ENCODE measurements around the gene VWA8. TPM values are rescaled to one million over a fixed set of nuclear protein-coding genes. Genes with fewer than 3 reads are reported as not detected.

Gene VWA8
- total RNA-seq, 1 experiment from 2014 or later, result 22.6 TPM

GRCh38 chr13:41710771-41711170 lies 250.1 kb downstream of the VWA8 start:
- Histone ChIP-seq H3K9ac (ENCODE audit: low read length) (no peak overlapping the region), H3K27ac (ENCODE audit: low read depth, low read length) (no peak overlapping the region), H3K79me2 (ENCODE audit: insufficient read depth, low read length) (no peaks in the 10 kb centered on the region), H3K4me3 (replicated peaks in 1 of 2; ENCODE audit: low read depth in 1 of 2, low read length in 2 of 2) (no peak overlapping the region), H4K20me1 (ENCODE audit: insufficient read depth) (no peaks in the 10 kb centered on the region), H3K4me1 (ENCODE audit: control insufficient read depth in 1 of 2, insufficient read depth in 2 of 2, low read length in 2 of 2) (no peaks in the 10 kb centered on the region), H3K36me3 (ENCODE audit: control insufficient read depth in 1 of 2, insufficient read depth in 2 of 2, low read length in 2 of 2) (no peaks in the 10 kb centered on the region), H2AFZ (ENCODE audit: low read depth, low read length, poor library complexity, severe bottlenecking) (no peak overlapping the region), H3K4me2 (ENCODE audit: low read length) (no peak overlapping the region), H3K27me3 (ENCODE audit: insufficient read depth, low read length) (no peaks in the 10 kb centered on the region), H3K9me3 (ENCODE audit: control insufficient read depth in 1 of 2, insufficient read depth in 1 of 2, low read depth in 1 of 2, low read length in 2 of 2) (no peaks in the 10 kb centered on the region), H3K9me2 (ENCODE audit: insufficient read depth) (no peaks in the 10 kb centered on the region)
- RAD21 ChIA-PET (ENCODE audit: low non-redundant PET in 1 of 2, low total read pairs in 2 of 2, uncharacterized antibody in 2 of 2, unreplicated experiment in 2 of 2), result no interaction called here
- intact Hi-C loops (cut with micrococcal nuclease), result no loop called here
- BruUV-seq (replicated peaks), result no TSS peak
- ATAC-seq (no peak), DNase-seq (ENCODE audit: low read depth, low spot score) (no peak)
- POLR2A ChIA-PET, result no interaction called here
- CTCF ChIA-PET, result no interaction called here
- TF ChIP-seq JUND (IDR thresholded peaks at IDR 0.05) (no peak), POLR2AphosphoS5 (IDR thresholded peaks at IDR 0.05; ENCODE audit: low read depth, low read length) (no peak), YY1 (IDR thresholded peaks at IDR 0.05; ENCODE audit: extremely low read depth, insufficient replicate concordance, low read depth, low read length) (no peak), ATF3 (IDR thresholded peaks at IDR 0.05) (no peak), CEBPB (IDR thresholded peaks at IDR 0.05; ENCODE audit: low read depth) (no peak), ZFX (IDR thresholded peaks at IDR 0.05) (no peak), SIN3A (IDR thresholded peaks at IDR 0.05; ENCODE audit: low read depth) (no peak), ZBTB33 (IDR thresholded peaks at IDR 0.05; ENCODE audit: extremely low read depth, insufficient replicate concordance, low read length) (no peak), ELF1 (IDR thresholded peaks at IDR 0.05; ENCODE audit: borderline replicate concordance, low read depth) (no peak), MAX (IDR thresholded peaks at IDR 0.05) (no peak), TCF7L2 (IDR thresholded peaks at IDR 0.05; ENCODE audit: borderline replicate concordance, extremely low read depth, insufficient read depth, insufficient read length) (no peak), REST (IDR thresholded peaks at IDR 0.05; ENCODE audit: low read depth) (no peak), EZH2 (IDR thresholded peaks at IDR 0.05) (no peak), POLR2A (IDR thresholded peaks at IDR 0.05; ENCODE audit: borderline replicate concordance, extremely low read depth, insufficient read depth, insufficient read length) (no peak), CTCF (IDR thresholded peaks at IDR 0.05 in 2 of 3, conservative IDR thresholded peaks at IDR 0.05 in 1 of 3; ENCODE audit: borderline replicate concordance in 1 of 3, insufficient read depth in 1 of 3, low read depth in 2 of 3, low read length in 2 of 3) (no peak), EGR1 (IDR thresholded peaks at IDR 0.05; ENCODE audit: low read depth) (no peak), FOSL1 (IDR thresholded peaks at IDR 0.05; ENCODE audit: low read depth) (no peak), EZH2phosphoT487 (IDR thresholded peaks at IDR 0.05; ENCODE audit: borderline replicate concordance) (no peak), RAD21 (IDR thresholded peaks at IDR 0.05; ENCODE audit: low read depth) (no peak), ZNF274 (IDR thresholded peaks at IDR 0.05; ENCODE audit: low read depth, low read length) (no peak)

All from HCT116 (cell line).